Measurements from ENCODE around the gene NPPA.

The NPPA gene

DNA sequence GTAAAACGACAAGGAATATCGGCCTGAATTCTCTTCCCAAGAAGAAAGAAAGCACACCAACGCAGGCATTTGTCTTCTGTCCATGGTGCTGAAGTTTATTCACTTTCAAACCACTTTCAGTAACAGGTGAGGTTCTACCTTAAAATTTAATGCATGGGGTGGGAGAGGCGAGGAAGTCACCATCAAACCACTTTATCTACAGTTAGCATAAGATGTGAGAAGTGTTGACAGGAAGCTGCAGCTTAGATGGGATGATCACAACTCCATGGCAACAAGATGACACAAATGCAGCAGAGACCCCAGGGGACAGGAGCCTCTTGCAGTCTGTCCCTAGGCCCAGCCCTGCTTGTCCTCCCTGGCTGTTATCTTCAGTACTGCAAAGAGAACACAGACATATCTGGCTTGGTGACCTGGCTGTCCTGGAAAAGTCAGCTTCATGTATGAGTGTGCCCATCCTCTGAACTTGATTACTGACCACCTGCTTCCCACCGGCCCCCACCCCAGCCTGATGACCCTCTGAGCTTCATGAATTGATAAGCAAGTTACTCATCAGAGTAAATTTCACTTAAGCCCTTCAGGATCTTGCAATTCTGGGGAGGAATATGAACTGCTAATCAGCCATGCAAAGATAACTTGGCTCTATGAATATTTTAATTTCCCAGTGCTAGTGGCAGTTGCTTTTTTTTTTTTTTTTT is 1.8 kb downstream of the NPPA start:
- no peak for DNase-seq (ENCODE audit: extremely low read depth in 1 of 2, low read depth in 1 of 2)

DNA sequence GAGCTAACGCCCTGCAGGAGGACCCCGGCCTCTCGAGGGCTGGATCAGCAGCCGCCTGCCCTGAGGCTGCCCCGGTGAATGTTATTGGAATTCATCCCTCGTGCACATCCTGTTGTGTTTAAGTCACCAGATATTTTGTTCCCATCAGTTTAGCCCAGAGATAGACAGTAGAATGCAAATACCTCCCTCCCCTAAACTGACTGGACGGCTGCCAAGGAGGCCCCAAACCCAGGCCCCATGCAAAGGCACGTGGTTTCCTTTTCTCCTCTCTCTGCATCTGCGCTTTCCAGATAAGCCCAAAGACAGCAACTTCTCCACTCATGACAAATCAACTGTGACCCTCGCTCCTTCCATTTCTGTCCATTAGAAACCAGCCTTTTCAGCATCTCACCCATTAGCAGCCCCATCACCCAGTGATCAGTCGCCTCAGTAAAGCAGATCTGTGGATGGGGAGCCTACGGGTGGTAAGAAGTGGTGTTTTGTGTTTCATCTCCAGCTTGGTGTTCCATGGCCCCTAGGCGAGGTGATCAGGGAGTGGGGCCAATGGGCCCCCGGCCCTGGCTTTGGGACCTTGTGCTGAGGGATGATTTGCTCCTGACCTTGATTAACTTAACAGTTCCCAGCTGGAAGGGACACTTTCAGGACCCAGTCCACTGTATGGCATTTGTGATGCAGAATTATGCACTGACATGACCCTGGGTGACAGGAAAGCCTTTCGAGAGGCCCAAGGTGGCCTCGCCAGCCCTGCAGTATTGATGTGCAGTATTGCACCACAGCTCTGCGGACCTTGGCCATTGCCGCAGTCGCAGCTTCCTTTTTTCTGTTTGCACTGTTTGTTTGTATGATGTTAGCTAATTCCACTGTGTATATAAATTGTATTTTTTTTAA is 5.2 kb downstream of the NPPA start:
- DNase-seq (ENCODE audit: extremely low read depth in 1 of 2, low read depth in 1 of 2): no peak

DNA sequence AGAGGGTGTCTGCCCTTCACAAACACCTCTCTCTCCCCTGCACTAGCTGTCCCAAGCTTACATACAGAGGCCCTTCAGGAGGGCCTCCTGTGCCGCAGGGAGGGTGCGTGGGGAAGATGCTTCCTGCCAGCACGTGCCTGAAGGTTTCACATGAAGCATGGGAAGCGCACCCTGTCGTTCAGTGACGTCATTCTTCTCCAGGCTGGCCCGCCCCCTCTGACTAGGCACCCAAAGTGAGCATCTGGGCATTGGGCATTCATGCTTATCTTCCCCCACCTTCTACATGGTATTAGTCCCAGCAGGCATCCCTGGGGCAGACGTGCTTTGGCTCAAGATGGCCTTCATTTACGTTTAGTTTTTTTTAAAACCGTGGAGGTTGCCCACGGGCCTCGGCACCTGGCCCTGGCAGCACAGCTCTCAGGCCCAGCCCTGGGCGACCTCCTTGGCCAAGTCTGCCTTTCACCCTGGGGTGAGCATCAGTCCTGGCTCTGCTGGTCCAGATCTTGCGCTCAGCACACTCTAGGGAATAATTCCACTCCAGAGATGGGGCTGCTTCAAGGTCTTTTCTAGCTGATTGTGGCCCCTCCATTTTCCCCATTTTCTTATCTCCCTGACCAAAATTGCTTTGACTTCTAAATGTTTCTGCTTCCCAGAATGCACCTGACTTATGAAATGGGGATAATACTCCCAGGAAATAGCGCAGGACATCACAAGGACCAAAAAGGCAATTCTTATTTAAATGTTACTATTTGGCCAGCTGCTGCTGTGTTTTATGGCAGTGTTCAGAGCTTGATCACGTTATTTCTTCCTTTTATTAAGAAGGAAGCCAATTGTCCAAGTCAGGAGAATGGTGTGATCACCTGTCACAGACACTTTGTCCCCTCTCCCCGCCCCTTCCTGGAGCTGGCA is 6.1 kb downstream of the NPPA start:
- no peak for DNase-seq (ENCODE audit: extremely low read depth in 1 of 2, low read depth in 1 of 2)

DNA sequence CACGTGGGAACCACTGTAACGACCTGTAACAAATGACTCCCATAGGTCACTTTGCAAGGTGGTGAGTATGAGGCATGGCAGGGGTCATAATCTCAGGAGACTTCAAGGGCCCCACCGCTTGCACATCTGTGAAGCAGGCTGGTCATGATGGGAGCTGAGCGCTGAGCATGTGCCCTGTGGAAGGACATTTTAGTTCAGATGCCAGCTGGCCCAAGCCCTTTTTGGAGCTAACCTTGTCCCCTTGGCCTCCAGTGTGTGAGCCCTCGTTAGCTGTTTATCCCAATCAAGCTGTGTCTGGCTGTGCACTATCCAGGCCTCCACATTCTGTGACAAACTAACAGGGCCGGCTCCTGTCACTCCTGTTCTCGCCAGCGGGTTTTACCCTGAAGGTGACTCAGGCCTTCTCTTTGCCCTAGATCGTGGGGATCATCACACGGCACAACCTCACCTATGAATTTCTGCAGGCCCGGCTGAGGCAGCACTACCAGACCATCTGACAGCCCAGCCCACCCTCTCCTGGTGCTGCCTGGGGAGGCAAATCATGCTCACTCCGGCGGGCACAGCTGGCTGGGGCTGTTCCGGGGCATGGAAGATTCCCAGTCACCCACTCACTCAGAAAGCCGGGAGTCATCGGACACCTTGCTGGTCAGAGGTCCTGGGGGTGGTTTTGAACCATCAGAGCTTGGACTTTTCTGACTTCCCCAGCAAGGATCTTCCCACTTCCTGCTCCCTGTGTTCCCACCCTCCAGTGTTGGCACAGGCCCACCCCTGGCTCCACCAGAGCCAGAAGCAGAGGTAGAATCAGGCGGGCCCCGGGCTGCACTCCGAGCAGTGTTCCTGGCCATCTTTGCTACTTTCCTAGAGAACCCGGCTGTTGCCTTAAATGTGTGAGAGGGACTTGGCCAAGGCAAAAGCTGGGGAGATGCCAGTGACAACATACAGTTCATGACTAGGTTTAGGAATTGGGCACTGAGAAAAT is 7.6 kb downstream of the NPPA start:
- DNase-seq (ENCODE audit: extremely low read depth in 1 of 2, low read depth in 1 of 2): no peak

DNA sequence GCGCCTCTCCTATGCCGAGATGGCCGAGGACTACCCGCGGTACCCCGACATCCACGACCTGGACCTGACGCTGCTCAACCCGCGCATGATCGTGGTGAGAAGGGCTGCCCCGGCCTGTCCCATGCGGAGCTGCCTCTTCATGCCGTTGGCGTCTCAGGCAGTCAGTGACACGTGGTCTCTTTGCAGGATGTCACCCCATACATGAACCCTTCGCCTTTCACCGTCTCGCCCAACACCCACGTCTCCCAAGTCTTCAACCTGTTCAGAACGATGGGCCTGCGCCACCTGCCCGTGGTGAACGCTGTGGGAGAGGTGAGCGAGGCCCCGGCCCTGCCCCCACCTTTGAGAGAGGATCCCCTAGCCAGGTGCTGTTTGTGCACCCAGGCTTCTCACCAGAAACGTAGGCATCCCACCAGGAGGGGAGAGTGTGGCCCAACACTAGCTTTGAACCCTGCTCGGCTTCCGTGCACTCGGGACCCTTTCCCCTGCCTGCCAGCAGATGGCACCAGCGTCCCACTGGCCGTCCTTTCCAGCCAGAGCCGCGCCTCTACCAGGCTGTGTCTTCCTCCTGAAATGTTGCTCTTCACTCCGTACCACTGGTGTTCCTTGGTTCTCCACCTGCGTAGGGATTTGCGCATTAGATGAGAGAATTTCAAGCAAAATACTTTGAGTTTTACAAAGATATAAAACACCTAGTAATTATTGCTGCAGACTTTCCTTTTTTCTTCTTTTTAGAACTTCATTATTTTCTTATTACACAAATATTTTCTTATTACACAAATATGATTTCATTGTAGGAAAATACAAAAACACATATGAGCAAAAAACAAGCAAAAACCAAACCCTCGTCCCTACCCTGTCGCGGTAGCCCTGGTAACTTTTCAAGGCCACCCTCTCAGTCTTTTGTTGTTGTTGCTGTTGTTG is 9.0 kb downstream of the NPPA start:
- DNase-seq (ENCODE audit: extremely low read depth in 1 of 2, low read depth in 1 of 2): peak; percentile 50 to 60

DNA sequence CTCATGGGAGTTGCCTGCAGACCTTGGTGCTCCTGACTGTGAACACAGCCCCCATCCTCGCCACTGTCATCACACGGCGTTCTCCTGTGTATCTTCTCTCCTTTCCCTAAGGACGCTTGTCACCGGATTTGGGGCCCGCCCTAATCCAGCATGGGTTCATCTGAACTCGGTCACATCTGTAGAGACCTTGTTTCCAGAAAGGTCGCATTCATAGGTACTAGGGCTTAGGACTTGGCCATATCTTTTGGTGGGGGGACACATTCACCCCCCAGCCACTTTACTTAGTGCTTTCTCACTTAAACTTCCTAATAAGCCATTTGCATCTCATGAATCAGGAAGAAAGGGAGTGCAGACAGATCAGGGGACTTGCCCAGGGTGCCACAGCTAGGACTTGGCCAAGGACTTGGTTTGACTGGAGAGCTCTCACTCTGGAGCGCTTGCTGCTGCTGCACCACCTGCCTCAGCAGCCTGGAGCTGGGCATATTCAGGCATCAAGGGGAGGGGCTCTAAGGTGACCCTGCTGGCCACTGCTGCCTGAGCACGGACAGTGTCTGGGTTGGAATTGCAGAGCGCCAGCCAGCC is 9.7 kb downstream of the NPPA start:
- DNase-seq (ENCODE audit: extremely low read depth in 1 of 2, low read depth in 1 of 2): no peak

DNA sequence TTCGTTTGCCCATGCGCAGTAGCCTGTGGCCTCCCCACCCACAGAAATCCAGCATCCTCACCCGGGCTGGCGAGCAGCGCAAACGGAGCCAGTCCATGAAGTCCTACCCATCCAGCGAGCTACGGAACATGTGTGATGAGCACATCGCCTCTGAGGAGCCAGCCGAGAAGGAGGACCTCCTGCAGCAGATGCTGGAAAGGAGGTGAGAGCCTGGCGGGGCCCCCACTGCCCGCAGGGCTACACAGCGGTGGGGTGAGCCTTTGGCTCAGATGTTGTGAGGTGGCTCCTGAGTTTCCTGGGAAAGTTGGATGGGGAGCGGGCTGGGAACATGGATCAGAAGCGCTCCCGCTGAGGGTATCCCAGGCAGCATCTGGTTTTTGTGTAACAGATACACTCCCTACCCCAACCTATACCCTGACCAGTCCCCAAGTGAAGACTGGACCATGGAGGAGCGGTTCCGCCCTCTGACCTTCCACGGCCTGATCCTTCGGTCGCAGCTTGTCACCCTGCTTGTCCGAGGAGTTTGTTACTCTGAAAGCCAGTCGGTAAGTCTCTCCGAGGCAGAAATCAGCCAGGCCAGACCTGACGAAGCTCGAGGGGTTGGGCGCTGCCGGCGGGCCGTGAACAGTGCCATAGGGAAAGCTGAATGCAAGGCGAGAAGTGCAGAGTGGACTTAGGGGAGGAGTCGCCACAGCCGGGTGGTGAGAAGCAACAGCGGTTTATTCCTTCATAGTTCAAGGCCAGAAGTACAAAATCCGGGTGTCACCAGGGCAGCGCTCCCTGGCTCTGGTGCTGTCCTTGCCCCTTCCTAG is 10.4 kb downstream of the NPPA start:
- DNase-seq (ENCODE audit: extremely low read depth in 1 of 2, low read depth in 1 of 2): no peak

DNA sequence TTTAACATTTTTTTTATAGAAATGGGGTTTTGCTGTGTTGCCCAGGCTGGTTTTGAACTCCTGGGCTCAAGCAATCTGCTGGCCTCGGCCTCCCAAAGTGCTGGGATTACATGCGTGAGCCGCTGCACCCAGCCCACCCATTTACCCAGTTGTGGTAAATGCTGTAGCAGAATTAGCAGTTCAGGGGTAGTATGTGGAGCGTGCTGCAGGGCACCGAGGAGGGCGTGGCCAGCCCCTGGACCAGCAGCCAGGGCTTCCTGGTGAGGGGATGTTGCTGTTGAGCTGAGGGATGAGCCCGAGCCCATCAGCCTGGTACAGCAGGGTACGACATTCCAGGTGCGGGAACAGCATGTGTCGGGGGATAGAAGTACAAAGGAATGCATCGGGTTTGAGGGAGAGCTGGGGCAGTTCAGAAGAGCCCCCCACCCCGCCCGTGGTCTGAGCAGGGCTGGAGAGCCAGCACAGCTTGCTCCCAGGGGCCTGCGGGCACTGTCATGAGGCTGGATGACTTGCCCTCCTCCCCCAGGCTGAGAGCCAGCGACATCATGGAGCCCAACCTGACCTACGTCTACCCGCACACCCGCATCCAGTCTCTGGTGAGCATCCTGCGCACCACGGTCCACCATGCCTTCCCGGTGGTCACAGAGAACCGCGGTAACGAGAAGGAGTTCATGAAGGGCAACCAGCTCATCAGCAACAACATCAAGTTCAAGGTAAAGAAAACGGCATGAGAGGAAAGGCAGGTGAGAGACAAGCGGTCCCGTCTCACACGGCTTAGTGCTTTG is 11.9 kb downstream of the NPPA start:
- DNase-seq (ENCODE audit: extremely low read depth in 1 of 2, low read depth in 1 of 2): no peak

DNA sequence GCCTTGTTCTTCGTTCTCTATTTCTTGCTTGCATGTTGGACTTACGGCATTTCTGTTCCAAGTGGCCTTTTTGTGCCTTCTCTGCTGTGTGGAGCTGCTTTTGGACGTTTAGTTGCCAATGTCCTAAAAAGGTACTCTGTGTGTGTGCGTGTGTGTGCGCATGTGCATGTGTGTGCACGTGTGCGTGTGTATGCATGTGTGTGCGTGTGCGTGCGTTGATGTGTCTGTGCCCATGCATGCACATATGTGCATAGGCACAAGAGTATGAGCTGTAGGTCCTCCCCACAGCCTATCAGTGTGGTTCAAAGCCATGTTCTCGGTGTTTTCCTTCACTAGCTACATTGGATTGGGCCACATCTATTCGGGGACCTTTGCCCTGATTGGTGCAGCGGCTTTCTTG is 13.7 kb downstream of the NPPA start:
- no peak for DNase-seq (ENCODE audit: extremely low read depth in 1 of 2, low read depth in 1 of 2)

DNA sequence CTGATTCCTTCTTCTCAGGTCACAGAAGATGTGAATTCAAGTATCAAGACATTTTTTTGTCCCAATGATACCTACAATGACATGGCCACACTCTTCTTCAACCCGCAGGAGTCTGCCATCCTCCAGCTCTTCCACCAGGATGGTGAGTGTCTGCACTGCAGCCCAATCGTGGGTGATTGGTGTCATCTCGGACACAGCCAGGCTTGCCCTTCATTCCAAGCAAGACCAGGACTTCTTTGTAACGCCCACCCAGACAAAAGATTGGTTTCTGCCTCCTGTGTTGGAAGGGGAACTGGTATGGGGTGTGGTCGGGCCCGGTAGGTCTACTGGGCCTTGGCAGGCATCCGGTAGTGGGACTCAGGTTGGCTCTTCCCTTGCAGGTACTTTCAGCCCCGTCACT is 14.1 kb downstream of the NPPA start:
- no peak for DNase-seq (ENCODE audit: extremely low read depth in 1 of 2, low read depth in 1 of 2)

DNA sequence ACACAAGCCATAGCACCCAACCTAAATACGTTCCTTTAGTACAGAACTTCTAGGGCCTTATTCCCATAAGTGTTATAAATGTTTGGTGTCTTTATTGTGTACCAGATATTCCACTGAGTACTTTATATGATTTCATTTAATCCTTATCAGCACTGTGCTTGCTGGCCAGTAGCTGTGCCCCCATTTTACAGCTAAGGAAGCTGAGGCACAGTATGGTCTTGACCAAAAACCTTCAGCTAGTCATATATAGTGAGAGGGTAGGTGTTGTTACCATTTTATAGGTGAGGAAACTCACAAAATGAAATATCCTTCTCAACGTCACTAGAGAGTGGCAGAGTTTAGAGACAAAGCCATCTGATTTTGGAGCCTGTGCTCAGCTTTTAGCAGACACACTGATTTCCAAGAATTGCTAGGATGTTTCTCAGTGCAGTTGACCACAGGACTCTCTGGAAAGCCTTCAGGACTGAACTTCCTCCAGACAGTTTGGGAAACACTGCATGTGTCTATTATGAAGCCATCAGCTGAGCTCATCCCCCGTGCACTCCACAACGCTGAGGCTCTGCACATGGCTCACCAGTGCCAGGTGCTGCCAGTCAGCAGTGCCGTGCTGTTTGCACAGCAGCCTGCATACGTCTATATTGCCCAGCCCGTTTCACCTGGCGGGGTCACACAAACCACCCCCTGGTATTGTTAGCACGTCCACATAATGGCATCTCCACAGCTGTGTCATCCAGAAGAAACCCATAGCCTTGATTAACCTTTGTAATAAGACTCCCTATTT is 15.4 kb downstream of the NPPA start:
- DNase-seq (ENCODE audit: extremely low read depth in 1 of 2, low read depth in 1 of 2): no peak

DNA sequence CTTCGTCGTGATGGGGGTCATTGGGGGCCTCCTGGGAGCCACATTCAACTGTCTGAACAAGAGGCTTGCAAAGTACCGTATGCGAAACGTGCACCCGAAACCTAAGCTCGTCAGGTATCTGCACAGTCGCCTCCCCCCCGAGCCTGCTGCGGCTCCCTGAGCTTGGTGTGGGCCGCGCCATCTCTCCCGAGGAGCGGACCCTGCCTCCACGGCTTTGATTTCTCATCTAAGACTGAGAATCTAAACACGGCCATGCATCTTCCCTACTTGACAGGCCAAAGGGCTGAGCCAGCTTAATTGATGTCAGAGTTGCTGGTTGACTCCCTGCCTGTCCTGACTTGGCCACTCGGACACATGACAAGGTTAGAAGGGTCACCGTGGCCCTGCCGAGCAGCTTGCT is 19.1 kb downstream of the NPPA start:
- no peak for DNase-seq (ENCODE audit: extremely low read depth in 1 of 2, low read depth in 1 of 2)

DNA sequence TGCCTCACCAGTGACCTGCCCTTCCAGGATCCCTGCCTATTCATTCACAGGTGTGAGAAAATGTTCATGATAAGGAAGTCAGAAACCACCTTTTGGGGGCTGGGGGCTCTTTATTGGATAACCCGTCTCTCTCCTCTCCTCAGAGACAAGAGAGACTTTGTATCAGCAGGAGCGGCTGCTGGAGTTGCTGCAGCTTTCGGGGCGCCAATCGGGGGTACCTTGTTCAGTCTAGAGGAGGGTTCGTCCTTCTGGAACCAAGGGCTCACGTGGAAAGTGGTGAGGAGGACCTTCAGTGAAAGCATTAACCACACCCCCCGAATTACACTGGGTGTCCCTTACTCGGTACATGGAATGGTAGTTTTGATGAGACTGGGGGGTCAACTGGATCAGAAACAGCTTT is 20.6 kb downstream of the NPPA start:
- DNase-seq (ENCODE audit: extremely low read depth in 1 of 2, low read depth in 1 of 2): no peak

DNA sequence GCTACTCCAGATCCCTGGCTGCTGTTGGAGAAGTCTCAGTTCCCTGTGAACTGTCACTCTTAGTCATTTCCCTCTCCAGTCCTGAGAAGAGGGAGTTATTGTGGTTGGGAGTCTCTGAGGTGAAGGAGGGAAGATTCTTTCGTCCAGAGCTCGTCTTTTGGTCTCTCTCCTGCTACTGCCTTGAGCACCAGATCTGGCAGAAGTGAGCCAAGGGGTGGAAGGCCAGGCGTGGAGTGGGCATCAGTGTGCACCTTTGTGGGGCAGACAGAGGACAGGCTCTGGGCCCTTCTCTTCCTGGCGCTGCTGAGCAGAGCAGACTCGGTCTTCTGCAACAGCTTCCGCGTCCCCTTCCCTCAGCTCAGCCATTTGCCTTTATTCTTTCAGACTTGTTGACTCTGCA is 22.5 kb downstream of the NPPA start:
- DNase-seq (ENCODE audit: extremely low read depth in 1 of 2, low read depth in 1 of 2): no peak

DNA sequence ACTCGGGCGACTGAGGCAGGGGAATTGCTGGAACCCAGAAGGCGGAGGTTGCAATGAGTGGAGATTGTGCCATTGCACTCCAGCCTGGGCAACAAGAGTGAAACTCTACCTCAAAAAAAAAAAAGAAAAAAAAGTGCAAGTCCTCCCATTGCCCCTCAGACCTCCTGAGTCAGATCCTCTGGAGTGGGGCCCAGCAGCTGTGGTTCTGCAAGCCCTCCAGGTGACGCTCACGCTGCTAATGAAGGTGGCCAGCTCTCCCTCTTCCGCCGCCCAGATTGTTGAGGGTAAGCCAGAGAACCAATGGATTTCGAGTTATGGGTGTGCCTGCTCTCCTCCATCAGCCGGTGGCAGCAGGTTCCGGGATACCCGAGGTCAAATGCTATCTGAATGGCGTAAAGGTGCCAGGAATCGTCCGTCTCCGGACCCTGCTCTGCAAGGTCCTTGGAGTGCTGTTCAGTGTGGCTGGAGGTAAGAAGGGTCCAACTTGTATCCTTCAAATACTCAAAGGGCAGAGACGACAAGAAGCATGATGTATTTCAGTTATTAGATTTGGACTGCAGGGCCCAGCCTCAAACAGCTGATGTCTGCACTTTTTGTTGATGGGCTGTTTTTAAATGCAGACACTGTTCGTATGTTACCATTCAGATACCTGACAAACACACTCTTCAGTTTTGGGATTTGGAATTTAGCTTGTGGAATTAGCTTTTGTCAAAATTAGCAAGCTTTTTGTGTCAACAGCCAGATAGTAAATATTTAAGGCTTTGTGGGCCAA is 24.0 kb downstream of the NPPA start:
- no peak for DNase-seq (ENCODE audit: extremely low read depth in 1 of 2, low read depth in 1 of 2)

DNA sequence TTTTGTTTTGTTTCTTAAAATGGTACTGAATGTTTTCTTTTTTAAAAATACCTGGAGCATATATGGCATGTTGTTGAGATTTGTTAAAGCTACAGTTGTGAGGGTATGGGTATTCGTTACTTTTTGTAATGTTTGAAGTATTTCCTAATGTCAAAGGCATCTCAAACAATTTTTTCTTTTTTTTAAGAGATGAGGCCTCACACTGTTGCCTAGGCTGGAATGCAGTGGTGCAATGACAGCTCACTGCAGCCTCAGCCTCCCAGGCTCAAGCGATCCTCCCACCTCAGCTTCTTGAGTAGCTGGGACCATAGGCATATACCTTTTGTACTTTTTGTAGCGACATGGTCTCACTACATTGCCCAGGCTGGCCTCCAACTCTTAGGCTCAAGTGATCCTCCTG is 25.5 kb downstream of the NPPA start:
- no peak for DNase-seq (ENCODE audit: extremely low read depth in 1 of 2, low read depth in 1 of 2)
